Peyer's patch (tissue), 4 donors: ENCODE measurements around the gene EXD3. TPM values are rescaled to one million over a fixed set of nuclear protein-coding genes. Genes with fewer than 3 reads are reported as not detected.

Experiments used
- DNase-seq, 3 donors: peaks; one replicate each; pipeline ENCODE4 v3.0.0-alpha.2; 2017 to 2019
- H3K27ac ChIP-seq, 4 donors: fragments of 200-600 bp; sonication (generic); one replicate each; pipeline ENCODE4 v1.5.1; 2016 to 2019
- H3K27me3 ChIP-seq, 2 donors: fragments of 200-600 bp; sonication (generic); one replicate each; pipeline ENCODE4 v1.5.1; 2019
- H3K36me3 ChIP-seq, 3 donors: fragments of 200-600 bp; sonication (generic); one replicate each; pipeline ENCODE4 v1.5.1; 2016 to 2019
- H3K4me1 ChIP-seq, 4 donors: fragments of 200-600 bp; sonication (generic); one replicate each; pipeline ENCODE4 v1.5.1; 2016 to 2019
- H3K4me3 ChIP-seq, 4 donors: fragments of 200-600 bp; sonication (generic); 1 replicate in 3 of 4; 2 replicates in 1 of 4; pipeline ENCODE4 v1.5.1; 2016 to 2019; ENCODE audit warnings: mild to moderate bottlenecking in 1 of 4
- H3K9me3 ChIP-seq, 4 donors: fragments of 200-600 bp; sonication (generic); one replicate each; pipeline ENCODE4 v1.5.1; 2016 to 2019; ENCODE audit warnings: mild to moderate bottlenecking in 1 of 4
- CTCF ChIP-seq, 6 experiments: fragments of 450-650 bp in 4 of 6; fragments of 200-600 bp in 2 of 6; sonication (generic) in 1 of 6; IDR thresholded peaks; one replicate each; pipeline ENCODE4 v1.5.1; 2017 to 2019; ENCODE audit warnings: antibody characterized with exemption in 6 of 6, mild to moderate bottlenecking in 3 of 6, moderate library complexity in 1 of 6
- POLR2A ChIP-seq, 2 donors: fragments of 450-650 bp; IDR thresholded peaks; one replicate each; pipeline ENCODE4 v1.5.1; 2017; ENCODE audit warnings: antibody characterized with exemption in 2 of 2, mild to moderate bottlenecking in 2 of 2, moderate library complexity in 2 of 2
- total RNA-seq, 4 donors: library from RNA; depleted of rRNA; stranded (reverse); fragments of >200 nt; gene quantifications; one replicate each; pipeline ENCODE4 v1.1.0, GENCODE V29; 2016

Gene EXD3
- total RNA-seq, 4 donors from 2014 or later = 38.7 to 82.4 (median 61.6) TPM

- H3K27me3 ChIP-seq = no peaks in the 10 kb centered on the region
- DNase-seq = no peak
- TF ChIP-seq CTCF (IDR thresholded peaks at IDR 0.05) (no peak), POLR2A (IDR thresholded peaks at IDR 0.05) (no peak)
- peak overlapping the region; percentile 83 to 92 (median 86) for H3K27ac ChIP-seq
- no peaks in the 10 kb centered on the region for H3K9me3 ChIP-seq
- peak overlapping the region; percentile 56 to 75 (median 66) for H3K4me3 ChIP-seq
- peaks cover 0 to 18% (median 3%) of the 10 kb centered on the region in 3 donors for H3K36me3 ChIP-seq
- peaks cover 11 to 46% (median 21%) of the 10 kb centered on the region in 4 donors for H3K4me1 ChIP-seq
Measured at GRCh38 chr9:137278721-137279711, 143.9 kb downstream of the EXD3 start.

GRCh38 chr9:137278061-137278701 is 144.8 kb downstream of the EXD3 start:
- Histone ChIP-seq H3K27me3 (no peaks in the 10 kb centered on the region), H3K4me3 (peak overlapping the region; percentile 56 to 75 (median 66)), H3K36me3 (peaks cover 0 to 17% (median 3%) of the 10 kb centered on the region in 3 donors), H3K9me3 (no peaks in the 10 kb centered on the region), H3K4me1 (peaks cover 11 to 46% (median 21%) of the 10 kb centered on the region in 4 donors), H3K27ac (peak overlapping the region; percentile 83 to 92 (median 86))
- DNase-seq = peak; percentile 66 to 70 (median 67)
- TF ChIP-seq CTCF (IDR thresholded peaks at IDR 0.05) = no peak
- no peak for TF ChIP-seq POLR2A (IDR thresholded peaks at IDR 0.05)

GRCh38 chr9:137277329-137278041 is 145.5 kb downstream of the EXD3 start, which contains the start of gene TOR4A:
Gene TOR4A, plus strand, starts transcription at chr9:137277726. Its CDS starts 964 bp downstream, at chr9:137278690.
- peak; percentile 90 to 95 (median 92) for DNase-seq
- peak within 1 kb of the TSS; percentile 83 to 92 (median 86) for H3K27ac ChIP-seq
- no peaks in the 10 kb centered on the region for H3K27me3 ChIP-seq
- H3K36me3 ChIP-seq = peaks cover 0 to 24% (median 3%) of the 10 kb centered on the region in 3 donors
- peak in 5 of 6 experiments; percentile 7 to 50 (median 38) for TF ChIP-seq CTCF (IDR thresholded peaks at IDR 0.05)
- peak; percentile 79 to 92 for TF ChIP-seq POLR2A (IDR thresholded peaks at IDR 0.05)
- H3K4me3 ChIP-seq = peak within 1 kb of the TSS; percentile 56 to 75 (median 66)
- no peaks in the 10 kb centered on the region for H3K9me3 ChIP-seq
- peaks cover 11 to 46% (median 21%) of the 10 kb centered on the region in 4 donors for H3K4me1 ChIP-seq

GRCh38 chr9:137276473-137277328 is 146.3 kb downstream of the EXD3 start:
- Histone ChIP-seq H3K27ac (peak overlapping the region; percentile 83 to 92 (median 86)), H3K27me3 (no peaks in the 10 kb centered on the region), H3K36me3 (peaks cover 0 to 31% (median 3%) of the 10 kb centered on the region in 3 donors), H3K4me1 (peaks cover 11 to 46% (median 21%) of the 10 kb centered on the region in 4 donors), H3K4me3 (peak overlapping the region; percentile 56 to 75 (median 66)), H3K9me3 (no peaks in the 10 kb centered on the region)
- TF ChIP-seq POLR2A (IDR thresholded peaks at IDR 0.05) (no peak), CTCF (IDR thresholded peaks at IDR 0.05) (no peak)
- DNase-seq = peak; percentile 59 to 78 (median 69)
